Brain microvascular endothelial cell (primary cell): ENCODE results near the gene CYP4A11.
"Not testable (repeated sequence)": the region's sequence is repeated elsewhere in the genome, so short reads cannot be mapped to it uniquely, and the experiment has no call there.

Experiments used
- DNase-seq: peaks from one replicate; pipeline ENCODE4 v3.0.0-alpha.2; 2020
- H3K27ac ChIP-seq: fragments of 250-450 bp; sonication (Bioruptor Pico); 2 replicates; pipeline ENCODE4 v1.5.1; 2020; ENCODE audit warnings: mild to moderate bottlenecking, moderate library complexity
- H3K27me3 ChIP-seq: fragments of 250-450 bp; sonication (Bioruptor Pico); replicated peaks from 2 replicates; pipeline ENCODE4 v1.5.1; 2020; ENCODE audit warnings: mild to moderate bottlenecking
- H3K36me3 ChIP-seq: fragments of 250-450 bp; sonication (Bioruptor Pico); replicated peaks from 2 replicates; pipeline ENCODE4 v1.5.1; 2020; ENCODE audit warnings: mild to moderate bottlenecking
- H3K4me3 ChIP-seq: 2 replicates; pipeline ENCODE4 v1.5.1; 2011; ENCODE audit warnings: low read depth, mild to moderate bottlenecking, control low read depth, low read length, moderate library complexity
- in situ Hi-C: cut with HindIII; loops from 2 replicates; pipeline ENCODE4 v1.10.0; 2017; ENCODE audit warnings: low sequenced_read_pairs, low pct_ligation_motif_present
- TF ChIP-seq, protein P1 (sequence below): IDR thresholded peaks from 2 replicates; pipeline ENCODE4 v1.5.1; 2011; ENCODE audit warnings: low read depth, mild to moderate bottlenecking, moderate library complexity, low read length, control low read depth, inconsistent platforms; ENCODE audit errors: missing control alignments

The CYP4A11 gene

DNA sequence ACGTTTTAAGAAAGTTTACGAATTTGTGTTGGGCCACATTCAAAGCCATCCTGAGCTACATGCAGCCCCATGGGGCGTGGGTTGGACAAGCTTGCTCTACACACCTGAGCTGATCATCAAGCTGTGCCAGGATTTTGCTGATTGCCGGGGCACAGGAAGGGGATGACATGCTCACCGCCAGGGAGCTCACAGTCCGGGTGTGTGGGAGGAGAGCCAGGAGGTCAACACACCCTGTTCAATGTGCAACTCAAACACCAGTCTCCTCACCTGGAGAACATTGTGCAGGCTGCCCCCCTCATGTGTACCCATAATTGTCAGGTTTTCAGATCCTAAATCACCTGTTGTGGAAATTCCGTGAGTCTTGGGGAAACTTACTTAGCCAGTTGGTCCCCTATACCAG, 969 bp downstream of the CYP4A11 start:
- no peak overlapping the region for H3K4me3 ChIP-seq
- H3K27ac ChIP-seq, result no peak overlapping the region
- H3K27me3 ChIP-seq, result no peaks in the 10 kb centered on the region
- TF ChIP-seq, protein P1, sequence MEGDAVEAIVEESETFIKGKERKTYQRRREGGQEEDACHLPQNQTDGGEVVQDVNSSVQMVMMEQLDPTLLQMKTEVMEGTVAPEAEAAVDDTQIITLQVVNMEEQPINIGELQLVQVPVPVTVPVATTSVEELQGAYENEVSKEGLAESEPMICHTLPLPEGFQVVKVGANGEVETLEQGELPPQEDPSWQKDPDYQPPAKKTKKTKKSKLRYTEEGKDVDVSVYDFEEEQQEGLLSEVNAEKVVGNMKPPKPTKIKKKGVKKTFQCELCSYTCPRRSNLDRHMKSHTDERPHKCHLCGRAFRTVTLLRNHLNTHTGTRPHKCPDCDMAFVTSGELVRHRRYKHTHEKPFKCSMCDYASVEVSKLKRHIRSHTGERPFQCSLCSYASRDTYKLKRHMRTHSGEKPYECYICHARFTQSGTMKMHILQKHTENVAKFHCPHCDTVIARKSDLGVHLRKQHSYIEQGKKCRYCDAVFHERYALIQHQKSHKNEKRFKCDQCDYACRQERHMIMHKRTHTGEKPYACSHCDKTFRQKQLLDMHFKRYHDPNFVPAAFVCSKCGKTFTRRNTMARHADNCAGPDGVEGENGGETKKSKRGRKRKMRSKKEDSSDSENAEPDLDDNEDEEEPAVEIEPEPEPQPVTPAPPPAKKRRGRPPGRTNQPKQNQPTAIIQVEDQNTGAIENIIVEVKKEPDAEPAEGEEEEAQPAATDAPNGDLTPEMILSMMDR, result no peak
- in situ Hi-C loops, result no loop called here
- no peak for DNase-seq
- H3K36me3 ChIP-seq, result no peaks in the 10 kb centered on the region

DNA sequence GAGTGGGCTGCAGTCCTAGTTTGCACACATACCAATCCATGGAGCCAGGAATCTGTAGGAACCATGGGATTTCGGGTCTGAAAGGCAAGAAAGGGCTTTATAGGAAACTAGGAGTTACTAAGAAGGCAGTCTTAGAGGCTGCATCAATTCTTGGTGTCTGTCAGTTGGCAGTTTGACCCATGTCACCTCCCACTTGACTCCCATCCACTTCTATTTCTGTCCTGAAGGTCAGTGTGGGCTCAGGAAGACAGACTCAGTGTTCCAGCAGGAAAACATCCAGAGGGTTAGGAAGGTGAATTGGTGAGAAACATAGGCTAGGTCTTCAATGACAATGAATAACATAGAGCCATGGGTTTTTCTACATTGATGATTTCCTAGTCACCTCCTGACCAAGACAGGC, 4.0 kb downstream of the CYP4A11 start:
- in situ Hi-C loops, result no loop called here
- no peak overlapping the region for H3K27ac ChIP-seq
- TF ChIP-seq, protein P1, result no peak
- H3K27me3 ChIP-seq, result no peaks in the 10 kb centered on the region
- H3K4me3 ChIP-seq, result no peak overlapping the region
- no peaks in the 10 kb centered on the region for H3K36me3 ChIP-seq
- no peak for DNase-seq

DNA sequence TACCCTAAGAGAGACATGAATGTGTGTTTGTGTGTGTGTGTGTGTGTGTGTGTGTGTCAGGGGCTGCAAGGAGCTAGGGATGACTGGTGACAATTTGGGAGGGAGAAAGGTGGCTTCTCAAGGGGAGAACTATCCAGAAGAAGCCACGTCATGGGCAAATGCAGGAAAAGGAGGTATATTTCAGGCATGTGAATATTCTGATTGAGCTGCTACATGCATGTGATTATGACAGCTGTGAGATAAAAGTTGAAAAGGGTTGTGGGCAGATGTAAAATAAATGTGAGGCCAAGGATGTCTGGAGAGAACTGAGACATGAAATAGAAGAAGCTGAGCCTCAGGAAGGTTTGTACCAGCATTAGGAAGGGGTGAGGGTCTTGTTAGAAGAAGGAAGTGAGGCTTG, 4.5 kb downstream of the CYP4A11 start:
- H3K36me3 ChIP-seq, result no peaks in the 10 kb centered on the region
- H3K27ac ChIP-seq, result no peak overlapping the region
- H3K27me3 ChIP-seq, result no peaks in the 10 kb centered on the region
- H3K4me3 ChIP-seq, result no peak overlapping the region
- in situ Hi-C loops, result no loop called here
- no peak for DNase-seq
- TF ChIP-seq, protein P1, result no peak

DNA sequence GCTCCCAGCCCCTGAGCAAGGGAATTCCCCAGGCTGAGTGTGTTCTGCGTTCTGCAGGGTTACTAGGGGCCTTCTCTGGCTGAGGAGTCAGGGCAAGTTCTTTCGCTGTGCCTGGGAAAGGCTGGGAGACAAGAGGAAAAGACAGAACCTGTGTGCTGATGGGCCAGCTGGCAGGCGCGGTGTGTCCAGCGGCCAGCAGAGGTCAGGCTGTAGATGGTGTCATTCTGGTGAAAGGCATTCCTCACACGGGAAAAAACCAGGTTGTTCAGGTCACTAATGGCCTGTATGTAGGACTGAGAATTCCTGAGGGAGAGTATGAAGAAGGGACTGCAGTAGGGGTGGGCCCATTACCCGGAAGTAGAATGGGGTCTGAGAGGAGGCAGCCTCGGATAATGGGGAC, 6.4 kb downstream of the CYP4A11 start:
- in situ Hi-C loops, H3K36me3 ChIP-seq, H3K27me3 ChIP-seq, DNase-seq, H3K27ac ChIP-seq, H3K4me3 ChIP-seq: not testable (repeated sequence)
- TF ChIP-seq, protein P1, result peak; percentile 42

DNA sequence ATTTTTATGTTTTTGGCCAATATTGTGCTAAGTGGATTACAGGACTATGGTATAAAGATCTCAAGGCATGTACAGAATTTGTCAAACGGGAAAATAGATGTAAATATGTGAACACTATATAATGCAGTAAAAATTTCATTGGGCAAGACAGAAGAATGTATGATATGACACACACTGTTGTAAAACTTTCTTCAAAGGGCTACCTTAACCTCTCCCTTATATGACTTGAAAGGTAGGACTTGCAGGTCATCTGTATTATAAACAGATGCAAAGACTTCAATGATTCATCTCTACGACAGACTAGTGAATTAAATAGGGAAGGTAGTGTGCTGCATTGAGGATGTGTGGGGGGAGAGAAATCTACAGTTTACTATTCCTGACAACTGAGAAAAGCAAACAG, 9.3 kb downstream of the CYP4A11 start:
- H3K27ac ChIP-seq, H3K36me3 ChIP-seq, in situ Hi-C loops, DNase-seq, H3K4me3 ChIP-seq, H3K27me3 ChIP-seq: not testable (repeated sequence)

DNA sequence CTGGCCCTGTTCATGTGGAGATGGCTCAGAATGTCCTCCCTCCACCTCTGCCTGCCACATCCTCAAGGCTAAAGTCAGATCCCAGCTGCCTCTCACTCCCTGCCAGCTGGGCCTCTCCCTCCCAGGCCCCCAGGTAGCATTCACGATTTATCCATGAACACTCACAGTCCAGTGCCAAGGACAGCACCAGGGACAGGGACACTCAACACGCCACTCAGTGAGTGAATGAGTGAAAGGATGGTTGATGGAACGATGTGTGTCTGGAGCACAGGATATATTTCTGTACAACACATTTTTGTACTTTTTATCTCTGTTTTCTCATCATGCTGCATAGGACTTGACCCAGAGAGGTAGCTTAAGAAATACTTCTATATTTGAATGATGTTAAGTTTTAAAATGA, 10.1 kb downstream of the CYP4A11 start:
- TF ChIP-seq, protein P1, result no peak
- Histone ChIP-seq H3K27me3 (no peaks in the 10 kb centered on the region), H3K36me3 (no peaks in the 10 kb centered on the region), H3K27ac (no peak overlapping the region), H3K4me3 (no peak overlapping the region)
- DNase-seq, result no peak
- in situ Hi-C loops, result no loop called here
